ENCODE results near the gene GTF2IRD1. TPM values are rescaled to one million over a fixed set of nuclear protein-coding genes. Genes with fewer than 3 reads are reported as not detected.

Gene GTF2IRD1
- total RNA-seq, 4 donors from 2014 or later, result 42.9 to 109 (median 77.0) TPM

- H3K36me3 ChIP-seq, result peaks cover 4 to 61% of the 10 kb centered on the region in 2 donors
- H3K27ac ChIP-seq, result no peak overlapping the region
- no peaks in the 10 kb centered on the region for H3K9me3 ChIP-seq
- in situ Hi-C loops (cut with MboI; ENCODE audit: low sequenced_read_pairs in 4 of 4), result no loop called here
- H3K4me3 ChIP-seq, result no peak overlapping the region
- DNase-seq (no peak), ATAC-seq (no peak)
- intact Hi-C loops (cut with DNase I; ENCODE audit: low total_unique reads), result no loop called here
- no peaks in the 10 kb centered on the region for H3K27me3 ChIP-seq
- TF ChIP-seq, protein P1, sequence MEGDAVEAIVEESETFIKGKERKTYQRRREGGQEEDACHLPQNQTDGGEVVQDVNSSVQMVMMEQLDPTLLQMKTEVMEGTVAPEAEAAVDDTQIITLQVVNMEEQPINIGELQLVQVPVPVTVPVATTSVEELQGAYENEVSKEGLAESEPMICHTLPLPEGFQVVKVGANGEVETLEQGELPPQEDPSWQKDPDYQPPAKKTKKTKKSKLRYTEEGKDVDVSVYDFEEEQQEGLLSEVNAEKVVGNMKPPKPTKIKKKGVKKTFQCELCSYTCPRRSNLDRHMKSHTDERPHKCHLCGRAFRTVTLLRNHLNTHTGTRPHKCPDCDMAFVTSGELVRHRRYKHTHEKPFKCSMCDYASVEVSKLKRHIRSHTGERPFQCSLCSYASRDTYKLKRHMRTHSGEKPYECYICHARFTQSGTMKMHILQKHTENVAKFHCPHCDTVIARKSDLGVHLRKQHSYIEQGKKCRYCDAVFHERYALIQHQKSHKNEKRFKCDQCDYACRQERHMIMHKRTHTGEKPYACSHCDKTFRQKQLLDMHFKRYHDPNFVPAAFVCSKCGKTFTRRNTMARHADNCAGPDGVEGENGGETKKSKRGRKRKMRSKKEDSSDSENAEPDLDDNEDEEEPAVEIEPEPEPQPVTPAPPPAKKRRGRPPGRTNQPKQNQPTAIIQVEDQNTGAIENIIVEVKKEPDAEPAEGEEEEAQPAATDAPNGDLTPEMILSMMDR (IDR thresholded peaks at IDR 0.05 in 4 of 5, conservative IDR thresholded peaks at IDR 0.05 in 1 of 5), result no peak
- no peak for TF ChIP-seq POLR2A (IDR thresholded peaks at IDR 0.05)
- peaks cover 13% of the 10 kb centered on the region in 2 donors for H3K4me1 ChIP-seq
Measured at GRCh38 chr7:74519395-74519794, 65.7 kb downstream of the GTF2IRD1 start.

GRCh38 chr7:74521855-74522254 is 68.1 kb downstream of the GTF2IRD1 start:
- H3K36me3 ChIP-seq, result peaks cover 4 to 78% of the 10 kb centered on the region in 2 donors
- intact Hi-C loops (cut with DNase I; ENCODE audit: low total_unique reads) (no loop called here), in situ Hi-C loops (cut with MboI; ENCODE audit: low sequenced_read_pairs in 4 of 4) (no loop called here)
- no peak for DNase-seq
- TF ChIP-seq POLR2A (IDR thresholded peaks at IDR 0.05), result no peak
- TF ChIP-seq, protein P1 (IDR thresholded peaks at IDR 0.05 in 4 of 5, conservative IDR thresholded peaks at IDR 0.05 in 1 of 5), result no peak
- H3K27me3 ChIP-seq, result no peaks in the 10 kb centered on the region
- no peak for ATAC-seq
- no peaks in the 10 kb centered on the region for H3K9me3 ChIP-seq
- no peak overlapping the region for H3K27ac ChIP-seq
- no peak overlapping the region for H3K4me3 ChIP-seq
- H3K4me1 ChIP-seq, result no peaks in the 10 kb centered on the region

DNA sequence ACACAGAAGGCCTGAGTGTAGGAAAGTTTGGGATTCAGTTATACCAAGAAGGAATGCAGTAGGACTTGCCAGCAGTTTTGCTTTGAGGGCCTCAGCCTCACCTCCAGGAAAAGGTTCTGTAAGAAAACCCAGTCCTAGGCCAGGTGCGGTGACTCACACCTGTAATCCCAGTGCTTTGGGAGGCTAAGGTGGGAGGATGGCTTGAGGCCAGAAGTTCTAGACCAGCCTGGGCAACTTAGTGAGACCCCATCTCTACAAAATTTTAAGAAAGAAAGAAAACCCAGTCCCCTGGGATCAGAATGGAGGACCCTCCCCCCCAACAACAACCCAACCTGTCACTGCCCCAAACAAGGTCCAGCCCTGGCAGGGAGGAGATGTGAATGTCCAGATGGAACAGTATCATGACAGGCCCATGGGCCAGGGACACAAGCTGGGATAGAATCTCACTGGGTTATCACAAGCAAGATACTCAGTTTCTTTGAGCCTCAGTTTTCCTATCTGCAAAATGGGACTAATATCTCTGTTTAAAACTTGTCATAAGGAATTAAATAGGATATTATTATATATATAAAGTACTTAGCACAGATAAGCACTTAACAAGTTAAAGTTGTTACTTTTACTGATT is 68.7 kb downstream of the GTF2IRD1 start:
- in situ Hi-C loops (cut with MboI; ENCODE audit: low sequenced_read_pairs in 4 of 4), result no loop called here
- no peak for ATAC-seq
- intact Hi-C loops (cut with DNase I; ENCODE audit: low total_unique reads), result no loop called here

GRCh38 chr7:74523015-74523414 is 69.3 kb downstream of the GTF2IRD1 start:
- H3K4me3 ChIP-seq, result no peak overlapping the region
- intact Hi-C loops (cut with DNase I; ENCODE audit: low total_unique reads), result no loop called here
- no peak overlapping the region for H3K27ac ChIP-seq
- DNase-seq (no peak), ATAC-seq (no peak)
- H3K36me3 ChIP-seq, result peaks cover 4 to 76% of the 10 kb centered on the region in 2 donors
- H3K9me3 ChIP-seq, result no peaks in the 10 kb centered on the region
- in situ Hi-C loops (cut with MboI; ENCODE audit: low sequenced_read_pairs in 4 of 4), result no loop called here
- H3K4me1 ChIP-seq, result no peaks in the 10 kb centered on the region
- H3K27me3 ChIP-seq, result no peaks in the 10 kb centered on the region
- TF ChIP-seq POLR2A (IDR thresholded peaks at IDR 0.05), result no peak
- TF ChIP-seq, protein P1 (IDR thresholded peaks at IDR 0.05 in 4 of 5, conservative IDR thresholded peaks at IDR 0.05 in 1 of 5), result no peak

More for the DNA sequence above, 68.7 kb downstream of the GTF2IRD1 start:
- no peak for DNase-seq
- H3K4me3 ChIP-seq, result no peak overlapping the region
- TF ChIP-seq, protein P1 (IDR thresholded peaks at IDR 0.05 in 4 of 5, conservative IDR thresholded peaks at IDR 0.05 in 1 of 5), result no peak
- TF ChIP-seq POLR2A (IDR thresholded peaks at IDR 0.05), result no peak
- peaks cover 4 to 78% of the 10 kb centered on the region in 2 donors for H3K36me3 ChIP-seq
- H3K4me1 ChIP-seq, result no peaks in the 10 kb centered on the region
- no peak overlapping the region for H3K27ac ChIP-seq
- no peaks in the 10 kb centered on the region for H3K27me3 ChIP-seq
- no peaks in the 10 kb centered on the region for H3K9me3 ChIP-seq

Data from gastrocnemius medialis (tissue), 4 donors.